ENCODE data around the gene NPFFR1. TPM values are rescaled to one million over a fixed set of nuclear protein-coding genes. Genes with fewer than 3 reads are reported as not detected.

The NPFFR1 gene
- total RNA-seq, 1 experiment from 2014 or later = not detected

- Histone ChIP-seq H3K23ac (ENCODE audit: insufficient read length, low read depth, low read length) (no peak overlapping the region), H3K27ac (ENCODE audit: insufficient read length, low read depth, low read length) (no peak overlapping the region), H3K79me1 (ENCODE audit: insufficient read depth, low read depth, low read length, poor library complexity, severe bottlenecking) (no peaks in the 10 kb centered on the region), H3K4me1 (ENCODE audit: insufficient read depth, low read length) (no peaks in the 10 kb centered on the region), H3K27me3 (ENCODE audit: insufficient read depth, low read length) (no peaks in the 10 kb centered on the region), H3K56ac (ENCODE audit: insufficient read length, low read depth, low read length) (no peak overlapping the region), H3K79me2 (ENCODE audit: insufficient read depth, low read length) (no peaks in the 10 kb centered on the region), H4K8ac (replicated peaks; ENCODE audit: insufficient read length, low read depth, low read length) (no peak overlapping the region), H4K5ac (ENCODE audit: insufficient read length, low read depth, low read length) (no peak overlapping the region), H4K20me1 (ENCODE audit: control insufficient read depth, insufficient read depth, insufficient read length) (no peaks in the 10 kb centered on the region), H2BK5ac (ENCODE audit: insufficient read length, low read length) (no peak overlapping the region), H3K9me3 (ENCODE audit: control insufficient read depth, low read depth, low read length) (no peaks in the 10 kb centered on the region), H2AFZ (ENCODE audit: low read length) (no peak overlapping the region), H3T11ph (ENCODE audit: low read length) (no peak overlapping the region), H3K9ac (ENCODE audit: extremely low read depth, insufficient read length, low read length) (no peak overlapping the region), H2BK12ac (ENCODE audit: insufficient read length, low read depth, low read length) (no peak overlapping the region), H3K4ac (ENCODE audit: low read depth, low read length) (no peak overlapping the region), H3K18ac (ENCODE audit: insufficient read length, low read depth, low read length) (no peak overlapping the region), H2AK5ac (ENCODE audit: insufficient read length, low read length) (no peak overlapping the region), H2BK120ac (ENCODE audit: low read depth, low read length, poor library complexity, severe bottlenecking) (no peak overlapping the region), H2BK15ac (ENCODE audit: low read depth, low read length) (no peak overlapping the region), H3K23me2 (ENCODE audit: insufficient read length, low read depth, low read length, poor library complexity, severe bottlenecking) (no peaks in the 10 kb centered on the region), H4K91ac (ENCODE audit: insufficient read length, low read depth, low read length) (no peak overlapping the region), H2BK20ac (ENCODE audit: low read depth, low read length, poor library complexity, severe bottlenecking) (no peak overlapping the region), H3K4me2 (ENCODE audit: insufficient read depth, insufficient read length, low read length) (no peak overlapping the region), H3K14ac (ENCODE audit: insufficient read depth, low read length) (no peak overlapping the region)
- Mint-ChIP-seq H3K4me3 (no peak overlapping the region), H3K27ac (no peak overlapping the region), H3K27me3 (ENCODE audit: low read depth) (no peaks in the 10 kb centered on the region), H3K36me3 (ENCODE audit: insufficient read depth in 1 of 3, low read depth in 3 of 3) (peaks cover 0 to 4% (median 2%) of the 10 kb centered on the region in 3 experiments; a peak in 2 of 7 replicates), H3K4me1 (peaks cover 2 to 5% of the 10 kb centered on the region in 2 experiments), H3K9me3 (no peaks in the 10 kb centered on the region)
- no peak for DNase-seq
- WGBS (ENCODE audit: extremely low coverage, insufficient read length, low lambda C conversion rate) = no CpG with 5 or more reads among the region's 6 CpGs
- TF ChIP-seq CTCF (conservative IDR thresholded peaks at IDR 0.05) = no peak
Observed at GRCh38 chr10:70300461-70300860, 16.7 kb upstream of the NPFFR1 start.
